SK-MEL-5 (cell line): Measurements from ENCODE around the gene ZNF503. TPM values are rescaled to one million over a fixed set of nuclear protein-coding genes. Genes with fewer than 3 reads are reported as not detected.

ENCODE experiments used
- DNase-seq: peaks from one replicate; pipeline ENCODE4 v3.0.0-alpha.2; 2016; ENCODE audit warnings: low read depth, low spot score
- in situ Hi-C: cut with HindIII; loops from 2 replicates; pipeline ENCODE4 v1.10.0; 2016; ENCODE audit warnings: low sequenced_read_pairs, high pct_unique_total_duplicates, low pct_unique_long_range_greater_than_20kb
- total RNA-seq: library from RNA; depleted of rRNA; stranded (reverse); fragments of >200 nt; shearing (Covaris generic); gene quantifications from 2 replicates; pipeline ENCODE4 v1.2.3, GENCODE V29; 2014

Gene ZNF503
- total RNA-seq, 1 experiment from 2014 or later, result 1.4 TPM

DNA sequence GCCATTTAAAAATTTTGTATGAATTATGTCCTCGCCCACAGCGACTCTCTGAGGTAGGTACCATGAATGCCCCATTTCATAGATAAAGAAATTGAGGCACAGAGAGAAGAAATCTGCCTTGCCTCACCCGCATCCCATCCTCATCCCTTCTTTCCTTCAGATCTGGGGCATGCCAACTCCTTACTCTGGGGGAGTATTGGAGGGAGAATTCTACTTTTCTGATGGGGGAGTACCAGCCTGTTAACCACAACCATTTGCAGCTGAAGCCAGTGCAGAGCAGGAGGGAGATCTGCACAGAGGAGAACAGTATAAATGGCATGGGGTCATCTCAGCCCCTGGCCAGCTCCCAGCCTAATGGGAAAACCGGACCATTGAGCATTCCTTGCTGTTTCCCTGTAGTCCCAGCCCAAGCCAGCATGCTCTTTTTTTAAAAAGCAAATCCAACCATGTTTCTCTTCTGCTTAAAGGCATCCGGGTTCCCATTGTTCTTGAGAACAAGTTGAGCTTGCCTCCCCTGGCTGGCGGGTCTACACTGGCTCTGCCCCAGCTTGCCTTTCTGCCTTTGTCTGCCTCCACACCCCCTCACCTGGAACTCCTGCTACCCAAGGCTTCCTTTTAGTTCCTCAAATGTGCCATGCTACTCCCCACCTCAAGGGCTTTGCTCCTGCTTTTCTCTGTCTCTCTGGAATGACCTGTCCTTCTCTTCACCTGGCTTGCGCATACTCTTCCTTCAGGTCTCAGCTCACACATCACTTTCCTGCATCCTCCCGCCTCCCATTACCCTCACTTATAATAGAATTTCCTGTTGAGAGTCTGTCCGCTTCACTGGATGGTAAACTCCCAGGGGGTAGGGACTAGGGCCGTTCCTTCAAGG is 8.8 kb upstream of the ZNF503 start:
- in situ Hi-C loops, result no loop called here
- no peak for DNase-seq

DNA sequence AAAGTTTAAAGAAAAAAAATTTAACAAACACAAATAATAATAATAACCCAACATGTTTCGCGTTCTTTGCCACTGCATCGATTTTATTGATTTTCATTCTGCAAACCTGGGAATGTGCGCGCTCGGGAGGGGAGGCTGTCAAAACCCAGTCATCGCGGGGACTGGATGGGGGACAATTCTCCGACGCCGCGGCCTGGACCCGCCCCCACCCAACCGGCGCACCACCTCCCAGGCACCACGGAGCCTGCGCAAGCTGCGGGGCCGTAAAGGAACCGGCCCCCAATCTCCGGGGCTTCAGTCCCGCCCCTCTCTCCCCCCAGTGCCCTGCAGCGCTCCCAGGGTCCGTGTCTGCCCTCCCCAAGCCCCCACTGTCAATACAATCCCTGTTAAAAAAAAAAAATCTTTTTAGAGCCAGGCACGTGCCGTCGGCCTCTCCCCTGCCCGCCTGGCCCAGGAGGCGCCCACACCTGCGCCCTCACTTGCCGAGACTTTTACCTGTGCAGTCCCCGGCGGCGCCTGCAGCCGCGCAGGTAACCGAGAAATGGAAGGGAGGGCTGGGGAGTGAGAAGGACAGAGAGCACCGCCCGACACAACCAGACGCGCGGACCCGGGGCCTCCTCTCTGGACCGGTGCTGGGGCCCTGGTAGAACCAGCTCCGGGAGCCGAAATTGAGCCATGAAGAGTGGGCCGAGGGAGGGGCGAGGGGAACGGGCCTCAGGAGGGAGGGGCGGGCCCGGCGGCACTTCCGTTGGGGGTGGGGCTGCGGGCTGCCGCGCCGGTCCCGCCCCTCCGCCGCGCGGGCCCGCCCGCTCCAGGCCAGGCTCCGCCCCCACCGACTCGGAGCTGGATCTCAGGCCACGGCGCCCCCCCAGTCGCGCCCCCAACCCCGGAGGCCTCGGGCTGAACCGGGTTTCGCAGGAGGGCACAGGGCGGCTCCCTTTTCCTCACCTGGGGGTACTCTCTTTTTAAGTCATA is 7.6 kb upstream of the ZNF503 start:
- in situ Hi-C loops, result no loop called here
- DNase-seq, result peak; percentile 62

DNA sequence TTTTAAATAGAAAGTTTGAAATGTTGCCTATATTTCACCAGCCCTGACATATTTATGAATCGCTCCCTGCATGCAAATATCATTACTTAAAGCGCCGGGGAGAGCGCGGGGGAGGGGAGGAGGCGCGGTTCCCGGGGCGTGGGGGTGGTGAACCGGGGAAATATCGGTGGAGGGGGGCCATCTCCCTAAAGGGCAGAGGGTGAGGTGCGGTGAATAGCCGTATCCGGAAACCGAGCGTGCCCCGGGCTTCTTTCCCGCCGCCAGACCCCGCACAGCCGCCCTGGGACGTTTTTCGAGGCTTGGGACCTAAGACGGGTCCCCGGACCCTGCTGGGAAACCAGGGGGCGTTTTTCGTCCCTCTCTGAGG is 6.9 kb upstream of the ZNF503 start:
- in situ Hi-C loops, result no loop called here
- DNase-seq, result no peak

DNA sequence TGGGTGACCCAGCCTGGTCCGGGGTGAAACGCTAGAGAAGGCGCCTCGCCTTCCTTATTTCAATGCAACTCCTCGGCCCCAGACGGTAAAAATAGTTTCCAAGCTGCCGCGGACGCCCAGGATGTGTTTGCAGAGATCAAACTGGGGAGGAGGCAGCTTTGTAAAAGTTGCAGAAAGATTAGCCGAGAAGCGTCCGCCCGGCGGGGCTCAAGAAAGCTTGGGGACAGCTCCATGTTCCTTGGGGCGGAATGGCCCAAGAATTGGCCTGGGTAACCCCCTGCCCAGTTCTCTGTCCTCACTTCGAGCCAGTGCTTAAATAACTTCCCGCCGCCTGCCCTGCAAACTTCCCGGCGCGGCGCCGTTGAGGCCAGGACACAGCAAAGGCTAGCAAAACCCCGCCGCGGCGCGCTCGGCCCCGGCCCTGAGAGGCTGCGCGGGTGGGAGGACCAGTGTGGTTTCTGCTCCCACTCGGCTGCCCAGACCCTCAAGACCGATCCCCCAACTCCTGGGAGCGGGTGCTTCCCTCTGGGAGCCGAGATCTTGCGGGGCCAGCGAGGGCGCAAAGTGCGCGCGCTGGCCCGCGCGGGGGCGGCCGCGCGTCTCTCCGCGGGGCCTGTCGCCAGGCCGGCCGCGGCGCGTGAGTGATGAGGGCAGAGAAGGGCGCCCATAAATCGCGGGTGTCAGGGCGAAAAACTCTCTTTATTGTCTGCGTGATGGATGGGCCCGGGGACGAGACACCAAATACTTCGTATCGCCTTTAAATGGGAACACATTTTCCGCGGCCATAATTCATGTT is 6.3 kb upstream of the ZNF503 start:
- no peak for DNase-seq
- in situ Hi-C loops, result no loop called here

DNA sequence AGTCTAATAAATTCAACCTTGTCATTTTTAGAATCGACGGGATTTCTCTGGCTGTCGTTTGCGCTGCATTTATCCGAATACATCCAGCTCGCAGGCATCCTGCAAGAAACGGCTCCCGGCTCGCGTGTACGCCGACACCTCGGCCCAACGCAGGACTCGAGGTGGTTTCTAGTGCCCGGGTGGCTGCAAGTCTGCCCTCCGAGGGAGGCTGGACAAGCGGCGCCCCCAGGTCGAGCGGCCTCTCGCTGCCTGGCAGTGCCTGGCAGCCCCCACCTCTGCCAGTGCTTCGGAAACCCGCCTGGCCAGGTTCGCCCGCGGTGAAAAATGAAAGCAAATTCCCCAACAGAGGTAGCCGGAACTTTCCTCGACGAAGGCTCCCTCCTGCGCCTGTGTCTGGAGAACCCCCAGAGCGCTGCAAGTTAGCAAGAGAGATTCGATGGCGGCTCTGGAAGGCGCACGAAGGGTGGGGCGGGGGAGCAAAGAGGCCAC is 5.7 kb upstream of the ZNF503 start:
- in situ Hi-C loops, result no loop called here

DNA sequence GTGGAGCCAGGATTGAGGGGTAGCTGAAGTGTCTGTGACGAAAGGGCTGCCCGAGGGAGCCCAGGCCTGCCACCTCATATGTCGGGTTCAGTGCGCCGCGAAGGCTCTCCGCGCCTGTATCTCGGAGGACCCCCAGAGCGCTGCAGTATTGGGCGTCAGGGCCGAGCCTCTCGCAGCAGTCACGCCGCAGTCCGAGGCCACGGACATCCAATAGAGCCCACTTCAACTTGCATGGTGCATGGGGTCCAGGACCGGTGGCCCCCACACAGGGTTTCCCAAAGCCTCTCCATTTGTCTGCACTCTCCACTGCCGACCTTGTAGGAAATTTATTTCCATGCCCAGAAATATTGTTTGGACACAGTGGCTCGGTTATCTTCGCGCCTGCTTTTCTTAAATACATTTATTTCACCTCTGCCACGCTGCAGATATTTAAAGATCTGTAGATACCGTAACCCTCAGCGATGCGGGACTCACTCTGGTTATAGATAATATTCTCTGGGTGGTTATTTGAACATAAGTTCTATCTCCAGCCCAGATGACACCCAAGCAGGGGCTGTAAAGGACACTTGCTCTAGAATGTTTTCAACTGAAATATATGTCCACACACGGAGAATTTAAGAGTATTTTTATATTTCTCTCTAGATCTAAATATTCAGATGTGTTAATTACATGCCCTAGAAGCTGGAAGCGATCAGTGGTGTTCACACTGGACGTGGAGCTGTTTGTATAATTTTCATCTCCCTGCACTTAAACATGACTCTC is 5.1 kb upstream of the ZNF503 start:
- no peak for DNase-seq
- in situ Hi-C loops, result no loop called here

More for the DNA sequence above, 5.7 kb upstream of the ZNF503 start:
- no peak for DNase-seq

DNA sequence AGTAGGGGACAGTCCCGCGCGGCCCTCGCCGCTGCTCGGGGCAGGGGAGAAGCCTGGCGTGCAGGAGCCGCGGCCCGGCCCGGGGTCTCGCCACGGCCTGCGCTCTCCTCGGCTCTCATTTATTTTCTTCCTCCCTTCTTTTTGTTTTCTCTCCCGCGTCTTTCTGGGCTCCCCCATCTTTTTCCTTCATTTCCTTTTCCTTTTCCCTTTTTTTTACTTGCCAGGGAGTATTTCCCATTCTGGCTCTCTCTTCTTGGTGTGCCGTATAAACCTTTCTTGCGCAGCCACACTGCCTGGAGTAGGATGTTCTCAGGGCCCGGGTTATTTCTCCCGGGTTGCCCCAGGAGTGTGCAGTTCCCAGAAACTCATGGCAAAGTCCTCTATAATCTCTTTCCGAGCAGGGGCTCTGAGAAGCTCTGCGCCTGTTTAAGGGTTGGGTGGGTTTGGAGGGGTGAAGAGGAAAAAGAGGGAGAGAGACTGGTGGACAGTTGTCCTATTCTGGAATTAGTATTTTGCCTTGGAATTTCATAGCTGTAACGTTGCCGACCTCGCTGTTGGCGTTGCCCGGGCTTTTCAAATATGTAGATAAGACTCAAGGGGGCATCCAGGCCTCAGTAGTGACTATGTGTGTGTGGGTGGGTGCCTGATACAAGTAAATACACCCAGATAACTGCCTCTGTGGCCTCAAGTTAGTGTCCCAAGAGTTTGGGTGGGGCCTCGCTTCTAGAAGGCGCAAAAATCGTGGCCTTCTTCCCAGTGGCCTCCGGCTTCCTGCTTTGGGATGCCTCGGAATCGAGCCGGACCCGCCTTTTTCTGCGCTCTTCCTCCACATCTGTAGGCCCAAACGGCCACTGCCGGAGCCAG is 4.3 kb upstream of the ZNF503 start:
- in situ Hi-C loops, result no loop called here

DNA sequence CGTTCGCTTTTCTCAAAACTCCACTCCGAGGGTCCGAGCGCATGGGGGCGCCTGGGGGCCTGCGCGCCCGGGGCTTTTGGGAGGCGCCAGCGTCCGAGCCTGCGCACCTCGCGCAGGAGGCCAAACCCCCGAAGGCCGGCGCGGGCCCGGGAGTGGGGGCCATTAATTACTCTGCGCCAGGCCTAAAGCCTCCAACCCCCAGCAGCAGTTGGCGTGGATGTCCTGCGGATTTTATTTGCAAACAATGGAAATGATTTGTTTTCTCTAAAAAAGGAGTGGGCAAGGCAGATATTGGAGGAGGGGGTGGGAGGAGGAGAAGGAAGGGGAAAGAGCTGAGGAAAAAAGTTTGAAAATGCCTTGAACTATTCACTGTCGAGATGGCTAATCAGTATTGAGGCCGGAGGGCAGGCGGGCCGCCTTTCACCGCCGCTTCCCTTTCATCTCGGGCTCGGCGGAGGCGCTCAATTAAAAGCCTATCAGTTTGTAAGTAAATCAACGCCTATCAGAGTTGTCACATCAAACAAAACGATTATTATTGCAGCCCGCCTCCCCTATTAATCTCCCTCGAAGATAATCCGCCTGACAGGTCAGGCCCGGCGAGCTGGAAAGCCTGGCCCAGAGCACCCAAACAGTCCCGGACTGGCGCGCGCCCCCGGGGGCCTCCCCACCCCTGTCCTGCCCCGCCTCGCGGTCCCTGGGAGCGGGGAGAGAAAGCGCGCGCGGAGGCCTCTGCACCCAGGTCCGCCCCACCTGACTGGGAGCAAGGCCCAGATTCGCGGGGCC is 3.4 kb upstream of the ZNF503 start:
- DNase-seq, result no peak
- in situ Hi-C loops, result no loop called here

More for the DNA sequence above, 4.3 kb upstream of the ZNF503 start:
- DNase-seq, result no peak

DNA sequence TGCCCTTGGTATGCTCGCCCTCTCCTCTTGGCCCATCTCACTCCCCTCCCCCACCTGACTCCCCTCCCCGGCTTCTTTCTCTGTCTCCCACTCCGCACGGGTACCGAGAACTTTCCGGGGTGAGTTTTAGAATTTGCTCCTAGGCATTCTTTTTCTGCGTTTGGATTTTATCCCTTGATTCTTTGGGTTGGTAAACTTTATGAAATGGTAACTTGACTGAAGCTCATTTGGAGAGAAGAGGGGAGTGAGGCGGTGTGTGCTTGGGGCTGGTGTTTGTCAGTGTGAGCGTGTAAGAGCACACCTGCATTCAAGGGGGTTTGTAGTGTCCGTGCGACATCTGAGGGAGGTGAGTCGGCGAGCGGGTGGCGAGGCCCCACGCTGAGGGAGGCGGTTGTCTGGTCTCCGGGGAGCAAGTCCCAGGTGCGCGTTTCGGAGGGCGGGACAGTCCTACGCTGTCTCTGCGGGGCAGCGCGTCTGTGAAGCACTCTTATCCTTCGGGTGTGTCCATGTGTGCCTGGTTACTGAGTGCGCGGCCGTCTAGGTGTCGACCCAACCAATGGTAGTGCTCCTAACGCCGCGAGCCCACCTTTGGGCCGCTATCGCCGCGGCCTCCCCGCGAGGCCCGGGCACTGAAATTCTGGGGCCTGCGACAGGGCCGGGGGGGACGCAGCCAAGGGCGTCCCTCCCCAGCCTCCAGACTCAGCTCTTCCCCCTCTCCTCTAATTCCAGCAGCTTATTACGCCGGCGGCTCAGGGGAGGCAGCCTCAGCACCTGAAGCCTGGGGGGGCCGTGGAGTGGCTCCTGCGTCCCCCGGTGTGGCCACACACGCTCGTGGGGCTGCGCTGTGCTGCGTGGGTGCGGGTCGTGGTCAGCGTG is 2.6 kb upstream of the ZNF503 start:
- no peak for DNase-seq
- in situ Hi-C loops, result no loop called here

DNA sequence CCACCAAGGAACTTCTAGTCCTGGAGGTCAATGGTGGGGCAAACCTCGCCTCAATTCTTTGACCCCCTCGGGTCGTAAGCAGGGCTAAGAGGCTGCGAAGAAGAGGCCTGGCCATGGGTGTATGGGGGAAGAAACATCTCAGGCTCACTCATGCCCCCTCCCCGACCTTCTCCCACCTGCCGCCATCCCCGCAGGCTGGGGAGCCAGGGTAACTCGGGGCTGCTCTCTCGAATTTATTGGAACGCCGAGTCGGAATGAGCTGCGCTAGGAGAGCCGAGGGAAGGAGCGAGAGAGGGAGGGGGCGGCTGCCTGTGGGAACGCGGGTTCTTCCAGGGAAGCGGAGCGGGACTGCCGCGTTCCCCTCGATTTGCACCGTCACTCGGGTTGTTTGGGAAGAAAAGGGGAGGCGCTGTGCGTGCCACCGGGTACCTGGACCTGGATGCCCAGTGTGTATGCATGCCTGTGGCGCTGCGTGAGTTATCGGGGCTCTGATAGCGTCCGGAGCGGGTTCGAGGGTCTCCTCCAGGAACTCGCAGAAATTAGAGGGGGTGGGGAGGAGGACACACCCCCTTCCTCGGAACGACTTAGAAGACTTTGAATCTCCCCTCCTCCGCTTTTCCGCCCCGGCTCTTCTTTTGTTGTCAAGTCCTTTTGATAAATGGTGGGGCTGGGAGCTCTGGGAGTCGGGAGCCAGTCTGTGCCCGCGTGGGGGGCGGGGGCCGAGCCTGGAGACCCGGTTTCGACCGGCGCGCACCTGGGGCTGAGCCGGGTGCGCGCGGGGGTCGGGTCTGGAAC is 1.8 kb upstream of the ZNF503 start:
- in situ Hi-C loops, result no loop called here
- no peak for DNase-seq

DNA sequence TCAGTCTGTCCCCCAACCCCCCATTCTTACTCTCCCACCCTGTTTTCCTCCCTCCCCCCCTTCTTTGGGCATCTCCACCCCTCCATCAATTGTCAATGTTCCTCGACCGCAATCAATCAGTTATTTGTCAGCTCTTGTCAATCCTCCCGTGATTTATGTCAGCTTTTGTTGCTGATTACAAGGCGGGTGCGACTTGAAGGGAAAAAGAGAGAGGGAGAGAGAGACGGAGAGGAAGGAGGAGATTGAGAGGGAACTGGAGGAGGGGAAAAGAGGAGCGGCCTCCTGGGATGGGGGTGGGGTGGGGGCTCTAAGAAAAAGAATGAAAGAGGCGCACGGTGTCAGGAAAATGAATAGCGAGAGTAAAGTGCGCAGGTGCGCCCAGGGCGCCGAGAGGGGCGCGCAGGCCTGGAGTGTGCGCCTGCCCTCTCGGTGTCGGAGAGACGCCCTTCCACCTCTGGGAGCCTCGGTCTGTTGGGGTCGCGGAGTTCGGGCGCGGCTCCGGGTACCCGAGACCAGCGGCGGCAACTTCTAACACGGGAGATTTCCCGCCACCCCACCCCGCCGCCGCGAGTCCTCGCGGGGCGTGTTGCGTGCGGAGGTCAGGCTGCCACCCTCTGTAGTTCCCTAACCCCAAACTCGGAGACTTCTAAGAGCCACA is 1.1 kb upstream of the ZNF503 start:
- no peak for DNase-seq
- in situ Hi-C loops, result no loop called here

DNA sequence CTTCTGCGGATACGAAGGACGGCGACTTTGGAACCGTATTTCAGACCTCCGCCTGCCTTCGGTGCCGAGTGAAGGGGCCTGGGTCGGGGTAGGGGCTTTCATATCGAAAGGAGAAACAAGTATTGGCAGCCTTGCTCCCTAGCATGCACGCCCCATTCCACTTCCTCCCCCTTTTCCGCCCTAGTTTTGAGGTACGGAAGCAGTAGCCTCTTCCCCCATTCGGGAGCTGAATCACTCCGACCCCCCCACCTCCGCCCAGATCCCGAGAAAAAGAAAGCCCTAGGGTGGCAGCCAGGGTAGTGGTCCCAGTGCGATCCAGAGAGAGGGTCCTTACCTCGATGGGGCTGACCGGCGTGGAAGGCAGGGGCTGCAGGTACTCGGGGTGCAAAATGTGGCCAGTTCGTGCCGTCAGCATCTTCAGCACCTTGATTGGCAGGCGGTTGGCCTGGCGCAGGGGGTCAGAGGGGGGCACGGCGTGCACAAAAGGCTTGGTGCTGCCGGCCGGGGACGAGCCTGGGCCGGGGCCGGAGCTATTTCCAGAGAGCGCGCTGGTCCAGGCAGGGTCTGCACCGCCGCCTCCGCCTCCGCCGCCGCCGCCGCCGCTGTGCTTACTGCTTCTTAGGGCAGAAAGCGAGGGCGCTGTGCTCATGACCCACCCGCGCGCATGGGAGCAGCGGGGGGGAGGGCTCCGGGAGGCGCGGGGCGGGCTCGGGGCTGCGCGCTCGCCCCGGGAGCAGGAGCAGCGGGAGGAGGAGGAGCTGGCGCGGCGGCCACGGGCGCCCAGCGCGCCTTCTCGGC is 594 bp downstream of the ZNF503 start:
- in situ Hi-C loops, result no loop called here
- peak; percentile 55 for DNase-seq
